Epithelial cell of umbilical artery (primary cell): ENCODE measurements around the gene PTPRK. TPM values are rescaled to one million over a fixed set of nuclear protein-coding genes. Genes with fewer than 3 reads are reported as not detected.

Source experiments
- total RNA-seq: library from RNA; depleted of rRNA; stranded (reverse); fragments of >200 nt; gene quantifications from 2 replicates; pipeline ENCODE4 v1.2.3, GENCODE V29; 2014

PTPRK gene
- total RNA-seq = 46.4 and 63.0 TPM in 2 replicates

DNA sequence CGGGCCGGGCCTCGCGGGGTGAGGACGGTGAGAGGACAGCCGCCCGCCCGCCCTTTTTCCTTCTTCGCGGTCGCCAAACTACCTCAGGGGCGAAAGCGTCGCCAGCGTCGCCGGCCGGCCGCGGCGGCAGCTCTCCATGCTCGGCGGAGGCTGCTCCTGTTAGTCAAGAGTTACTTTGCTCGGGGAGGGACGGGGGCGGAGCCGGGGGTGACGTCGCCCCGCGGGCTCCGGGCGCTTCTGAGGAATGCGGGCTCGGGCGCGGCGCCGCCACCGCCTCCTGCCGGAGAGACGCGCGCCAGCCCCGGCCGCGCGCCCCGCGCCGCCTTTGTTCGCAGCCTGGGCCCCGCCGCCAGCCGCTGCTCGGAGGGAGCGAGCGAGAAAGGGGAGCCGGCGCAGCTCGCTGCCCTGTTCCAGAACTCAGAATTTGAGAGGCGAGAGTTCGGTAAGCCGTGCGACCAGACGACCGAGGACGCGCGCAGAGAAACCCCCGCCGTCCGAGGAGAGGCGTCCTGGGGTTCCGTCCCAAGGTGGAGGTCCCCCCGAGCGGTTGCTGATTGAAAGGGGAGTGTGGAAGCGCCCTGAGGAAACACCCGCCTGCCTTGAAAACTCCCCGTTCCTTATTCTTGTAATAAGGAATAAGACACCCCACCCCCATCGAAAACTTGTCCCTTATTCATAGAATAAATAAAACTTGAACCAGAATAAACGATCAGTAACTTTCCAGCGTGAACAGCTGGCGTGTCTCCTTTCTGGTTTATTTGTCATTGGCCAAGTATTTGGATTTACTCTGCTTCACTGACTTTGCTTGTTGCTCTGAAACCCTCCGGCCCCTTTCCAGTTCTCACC is at the start of gene PTPRK:
TSS of gene PTPRK (minus strand) at position 164 of the 846 bp plus-strand sequence. CDS start 241 bp downstream, outside the sequence.

